Endometrial microvascular endothelial cells (primary cell): ENCODE results near the gene PTPRN2. TPM values are rescaled to one million over a fixed set of nuclear protein-coding genes. Genes with fewer than 3 reads are reported as not detected.

ENCODE experiments used
- in situ Hi-C: cut with HindIII; loops from 2 replicates; pipeline ENCODE4 v1.10.0; 2017; ENCODE audit warnings: low sequenced_read_pairs, low pct_unique_long_range_greater_than_20kb; ENCODE audit errors: inconsistent ontology term
- total RNA-seq: library from RNA; depleted of rRNA; stranded (reverse); fragments of >200 nt; gene quantifications from one replicate; pipeline ENCODE4 v1.2.3, GENCODE V29; 2015; ENCODE audit errors: inconsistent ontology term

PTPRN2 gene
- total RNA-seq, 1 donor from 2014 or later = 13.3 TPM

DNA sequence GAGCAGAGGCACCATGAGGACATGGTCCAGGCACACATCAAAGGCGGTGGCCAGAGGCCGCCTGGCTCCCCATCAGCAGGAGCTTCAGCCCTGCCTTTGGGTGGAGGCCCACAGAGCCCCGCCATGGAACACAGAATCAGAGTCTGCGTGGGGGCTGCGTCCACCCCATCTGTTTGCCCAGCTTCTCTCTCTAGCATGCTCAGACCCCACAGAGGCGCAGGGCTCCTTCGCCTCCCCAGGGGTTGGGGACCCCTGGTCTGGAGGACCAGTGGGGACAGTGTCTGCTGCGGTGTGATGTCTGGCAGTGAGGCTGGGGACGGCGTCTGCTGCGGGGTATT lies 321.9 kb downstream of the PTPRN2 start:
- in situ Hi-C loops = no loop called here

DNA sequence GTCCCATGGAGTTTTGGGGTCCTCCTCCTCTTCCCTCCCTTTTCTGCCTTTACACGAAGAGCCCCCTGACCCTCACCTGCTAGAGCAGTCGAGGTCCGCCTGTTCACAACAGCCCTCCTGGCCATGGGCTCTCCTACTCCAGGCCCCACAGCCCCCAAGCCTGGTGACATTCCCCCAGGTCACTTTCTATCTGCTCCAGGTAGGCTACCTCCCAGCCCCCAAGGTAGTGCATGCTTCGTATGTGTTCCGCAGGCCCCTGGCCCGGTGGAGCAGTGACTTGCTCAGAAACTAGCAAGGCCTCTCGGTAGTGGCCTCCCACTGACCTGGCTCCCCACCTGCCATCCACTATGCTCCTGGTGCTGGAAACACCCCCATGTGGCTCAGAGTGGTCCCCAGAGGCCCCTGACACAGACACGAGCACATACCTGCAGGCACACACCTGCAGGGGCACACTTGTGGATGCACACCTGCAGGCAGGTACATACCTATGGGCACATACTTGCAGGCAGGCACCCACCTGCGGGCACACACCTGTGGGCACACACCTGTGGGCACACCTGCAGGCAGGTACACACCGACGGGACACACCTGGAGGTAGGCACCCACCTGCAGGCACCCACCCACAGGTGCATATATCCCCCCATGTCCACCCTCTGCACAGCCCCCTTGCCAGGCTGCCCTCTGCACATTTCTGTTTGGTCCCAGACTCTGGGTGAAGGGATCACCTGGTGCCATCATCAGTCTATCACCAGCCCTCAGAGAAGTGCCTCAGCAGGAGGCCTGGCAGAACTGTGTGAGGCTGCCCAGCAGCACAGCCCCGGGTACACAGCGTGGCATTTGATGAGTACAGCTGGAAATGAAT lies 322.5 kb downstream of the PTPRN2 start:
- in situ Hi-C loops = no loop called here

DNA sequence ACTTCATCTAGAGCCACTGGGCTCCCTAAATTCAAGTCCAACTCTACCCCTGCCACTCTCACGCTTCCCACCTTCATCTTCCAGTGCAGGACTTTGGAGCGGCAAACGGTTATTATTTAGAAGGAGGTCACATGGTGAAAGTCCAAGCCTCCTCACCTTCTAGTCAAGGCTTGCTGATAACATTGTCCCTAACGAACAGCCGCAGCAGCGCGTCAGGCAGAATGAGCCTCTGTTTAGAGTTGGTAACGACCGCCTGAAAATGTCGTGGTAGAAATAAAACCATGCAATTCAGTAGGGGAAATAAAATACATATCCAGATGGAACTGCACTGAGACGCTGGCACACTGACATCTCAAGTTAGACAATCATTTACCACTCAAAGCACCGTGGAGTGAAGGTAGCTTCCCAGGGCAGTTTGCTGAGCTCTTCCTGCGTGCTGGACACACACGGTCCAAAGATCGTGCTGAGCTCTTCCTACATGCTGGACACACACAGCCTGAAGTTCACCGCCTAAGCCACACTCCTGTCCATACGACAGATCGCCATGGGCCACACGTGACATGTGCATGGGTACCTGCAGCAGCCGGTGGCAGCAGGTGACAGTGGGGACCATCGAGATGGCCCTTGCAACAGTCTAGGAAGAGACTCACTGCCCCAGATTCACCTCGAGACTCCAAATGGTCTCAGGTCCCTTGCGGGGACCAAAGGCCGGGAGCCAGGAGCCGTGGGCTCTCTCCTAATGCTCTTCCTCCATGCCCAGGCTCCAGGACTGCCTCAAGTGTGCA lies 323.5 kb downstream of the PTPRN2 start:
- in situ Hi-C loops = no loop called here

DNA sequence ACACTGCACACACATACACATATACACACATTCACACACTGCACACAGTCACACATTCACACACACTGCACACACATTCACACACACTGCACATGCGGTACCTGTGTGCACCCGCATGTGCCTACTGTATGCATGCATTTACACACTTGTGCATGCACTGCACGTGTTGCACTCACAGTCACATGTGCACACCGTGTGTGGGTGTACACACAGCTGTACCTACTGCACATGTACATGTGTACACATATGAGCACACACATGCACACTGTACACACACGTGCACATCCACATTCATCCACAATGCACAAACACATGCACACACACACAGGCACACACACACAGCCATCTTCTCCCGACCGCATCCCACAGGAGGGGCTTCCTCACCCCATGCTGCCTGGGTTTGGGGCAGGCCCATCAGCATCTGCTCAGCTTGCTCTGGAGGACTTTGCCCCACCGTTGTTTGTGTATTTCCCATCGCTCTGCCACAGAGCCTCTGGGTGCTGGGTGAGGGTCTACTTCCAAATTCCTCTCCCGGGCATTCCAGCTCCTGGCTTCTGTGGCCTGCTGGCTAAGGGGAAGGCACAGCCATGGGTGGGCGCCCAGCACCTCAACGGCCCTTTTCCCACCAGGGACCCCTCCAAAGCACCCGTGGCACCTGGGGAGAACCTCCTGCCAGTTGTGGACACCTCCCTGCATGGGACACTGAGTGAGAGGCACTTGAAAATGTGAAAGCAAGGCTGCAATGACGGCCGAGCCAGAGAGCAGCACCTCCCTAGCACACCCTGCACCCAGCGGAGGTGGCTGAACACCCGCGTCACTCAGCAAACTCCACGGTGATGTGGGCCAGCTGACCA lies 324.3 kb downstream of the PTPRN2 start:
- in situ Hi-C loops = no loop called here

DNA sequence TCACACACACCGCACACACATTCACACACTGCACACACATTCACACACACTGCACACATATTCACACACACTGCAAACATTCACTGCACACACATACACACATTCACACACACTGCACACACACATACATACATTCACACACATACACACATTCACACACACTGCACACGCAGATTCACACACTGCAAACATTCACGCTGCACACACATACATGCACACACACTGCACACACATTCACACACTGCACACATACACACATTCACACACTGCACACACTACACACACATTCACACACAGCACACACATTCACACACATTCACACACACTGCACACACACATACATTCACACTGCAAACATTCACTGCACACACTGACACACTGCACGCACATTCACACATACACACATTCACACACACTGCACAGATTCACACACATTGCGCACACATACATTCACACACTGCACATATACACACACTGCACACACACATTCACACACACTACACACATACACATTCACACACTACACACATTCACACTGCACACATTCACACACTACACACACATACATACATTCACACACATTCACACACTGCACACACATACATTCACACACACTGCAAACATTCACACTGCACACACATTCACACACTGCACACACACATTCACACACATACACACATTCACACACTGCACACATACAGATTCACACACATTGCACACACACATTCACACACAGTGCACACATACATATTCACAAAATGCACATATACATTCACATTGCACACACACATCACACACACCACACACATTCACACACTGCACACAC lies 325.1 kb downstream of the PTPRN2 start:
- in situ Hi-C loops = no loop called here

DNA sequence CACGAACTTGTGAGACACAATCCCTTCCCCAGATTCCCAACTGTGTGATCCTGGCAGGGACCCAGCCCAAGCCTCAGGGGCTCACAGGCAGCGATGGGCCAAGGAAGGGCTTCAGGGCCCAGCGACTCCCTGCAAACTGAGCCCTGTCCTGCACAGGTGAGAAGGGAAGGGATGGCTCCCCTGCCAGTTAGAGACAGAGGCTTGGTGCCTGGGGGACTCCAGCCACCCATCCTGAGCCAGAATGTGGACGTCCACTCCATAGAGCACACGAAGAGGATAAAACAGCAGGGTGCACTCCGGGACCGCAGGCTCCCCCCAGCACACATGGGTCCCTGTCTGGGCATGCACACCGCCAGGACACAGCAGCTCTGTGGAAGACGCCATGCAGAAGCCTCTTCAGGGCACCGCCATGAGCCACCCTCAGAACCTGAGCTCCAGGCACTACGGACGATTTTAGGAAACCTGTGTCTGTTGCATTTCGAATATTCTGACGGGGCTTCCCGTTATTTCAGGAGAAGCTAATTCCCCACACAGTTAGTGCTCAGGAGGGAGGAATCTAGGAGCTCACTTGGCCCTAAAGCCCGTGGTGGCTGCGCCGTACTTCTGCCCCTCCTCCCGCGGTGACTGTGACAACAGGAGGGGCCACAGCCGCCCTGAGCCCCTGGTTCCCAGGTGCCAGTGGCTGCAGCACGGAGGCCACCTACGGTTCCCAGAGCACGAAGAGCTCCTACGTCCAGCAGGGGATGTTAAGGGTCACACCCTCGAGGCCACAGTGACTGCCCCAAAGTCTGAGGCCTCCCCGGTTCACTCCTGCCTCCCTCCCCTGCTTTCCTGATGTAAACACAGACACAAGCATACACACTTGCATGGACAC lies 326.0 kb downstream of the PTPRN2 start:
- in situ Hi-C loops = no loop called here

DNA sequence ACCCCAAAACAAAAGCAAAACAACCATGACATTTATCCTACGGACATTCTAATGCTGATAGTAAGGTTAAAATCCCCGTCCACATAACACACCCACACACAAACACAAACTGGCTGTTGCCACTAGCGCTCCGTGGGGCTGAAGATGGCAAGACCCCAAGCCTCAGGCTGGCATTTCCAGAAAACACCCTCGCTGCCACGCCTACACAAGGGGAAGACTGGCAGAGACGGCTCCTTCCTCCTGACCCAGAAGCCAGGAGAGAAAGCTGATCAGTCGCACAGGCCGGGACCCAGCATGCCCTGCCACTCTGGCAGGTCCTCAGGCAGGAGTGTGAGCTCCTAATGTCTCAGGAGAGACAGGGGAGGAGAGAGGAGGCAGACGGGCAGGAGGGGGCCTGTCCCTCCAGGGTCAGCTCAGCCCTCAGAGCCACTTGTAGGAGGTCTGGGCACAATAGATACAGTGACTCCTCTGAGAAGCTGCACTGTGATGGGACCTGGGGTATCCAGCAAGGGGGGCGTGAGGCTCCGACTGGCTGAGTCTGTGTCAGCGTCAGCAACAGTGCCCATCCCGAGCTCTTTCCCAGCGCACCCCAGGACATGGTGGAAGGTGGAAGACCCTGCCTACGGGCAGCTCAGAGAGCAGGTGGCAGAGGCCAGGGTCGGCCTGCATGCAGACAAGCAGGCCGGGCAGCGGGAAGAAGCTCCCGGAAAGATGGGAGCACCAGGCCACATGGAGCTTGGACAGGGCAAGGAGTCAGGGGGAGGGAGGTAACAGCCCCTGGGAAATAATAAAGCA lies 326.9 kb downstream of the PTPRN2 start:
- in situ Hi-C loops = no loop called here

DNA sequence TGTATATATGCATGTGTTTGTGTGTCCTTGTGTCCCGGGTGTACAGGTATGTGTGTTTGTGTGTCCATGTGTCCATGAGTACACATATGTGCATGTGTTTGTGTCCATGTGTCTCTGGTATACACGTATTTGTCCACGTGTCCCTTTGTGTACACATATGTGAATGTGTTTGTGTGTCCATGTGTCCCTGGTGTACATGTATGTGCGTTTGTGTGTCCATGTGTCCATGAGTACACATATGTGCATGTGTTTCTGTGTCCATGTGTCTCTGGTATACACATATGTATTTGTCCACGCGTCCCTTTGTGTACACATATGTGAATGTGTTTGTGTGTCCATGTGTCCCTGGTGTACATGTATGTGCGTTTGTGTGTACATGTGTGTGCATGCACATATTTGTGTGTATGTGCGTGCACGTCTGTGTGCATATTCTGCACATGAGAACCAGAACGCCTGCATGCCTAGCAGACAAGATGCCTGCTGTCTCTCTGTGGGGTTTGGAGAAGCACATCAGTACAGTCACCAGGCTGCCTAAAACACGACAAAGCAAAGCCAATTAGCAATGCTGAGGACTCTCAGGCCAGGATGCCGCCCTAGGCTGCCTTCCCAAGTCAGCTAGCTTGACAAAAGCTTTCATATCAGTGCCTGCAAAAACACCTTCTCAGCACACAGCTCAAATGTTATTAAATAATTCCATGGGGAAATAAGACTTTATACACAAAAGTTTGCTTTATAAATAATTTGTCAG lies 327.8 kb downstream of the PTPRN2 start:
- in situ Hi-C loops = no loop called here

DNA sequence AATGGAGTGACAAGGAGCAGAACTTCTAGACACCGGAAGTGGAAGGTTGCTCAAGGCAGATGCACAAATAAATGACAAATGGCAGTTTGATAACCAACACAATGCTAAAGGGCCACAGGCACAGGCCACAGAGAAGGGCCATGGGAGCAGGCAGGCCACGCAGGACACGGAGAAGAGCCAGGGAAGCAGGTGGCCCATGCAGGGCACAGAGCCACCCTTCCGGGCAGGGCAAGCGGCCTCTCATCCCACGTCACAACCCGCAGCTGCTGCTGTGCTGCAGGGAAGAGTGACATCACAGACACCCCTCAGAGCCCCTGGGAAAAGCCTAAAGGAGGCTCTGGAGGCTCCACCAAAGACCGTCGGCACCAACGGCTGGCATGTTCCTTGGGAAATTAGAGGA lies 328.5 kb downstream of the PTPRN2 start:
- in situ Hi-C loops = no loop called here

DNA sequence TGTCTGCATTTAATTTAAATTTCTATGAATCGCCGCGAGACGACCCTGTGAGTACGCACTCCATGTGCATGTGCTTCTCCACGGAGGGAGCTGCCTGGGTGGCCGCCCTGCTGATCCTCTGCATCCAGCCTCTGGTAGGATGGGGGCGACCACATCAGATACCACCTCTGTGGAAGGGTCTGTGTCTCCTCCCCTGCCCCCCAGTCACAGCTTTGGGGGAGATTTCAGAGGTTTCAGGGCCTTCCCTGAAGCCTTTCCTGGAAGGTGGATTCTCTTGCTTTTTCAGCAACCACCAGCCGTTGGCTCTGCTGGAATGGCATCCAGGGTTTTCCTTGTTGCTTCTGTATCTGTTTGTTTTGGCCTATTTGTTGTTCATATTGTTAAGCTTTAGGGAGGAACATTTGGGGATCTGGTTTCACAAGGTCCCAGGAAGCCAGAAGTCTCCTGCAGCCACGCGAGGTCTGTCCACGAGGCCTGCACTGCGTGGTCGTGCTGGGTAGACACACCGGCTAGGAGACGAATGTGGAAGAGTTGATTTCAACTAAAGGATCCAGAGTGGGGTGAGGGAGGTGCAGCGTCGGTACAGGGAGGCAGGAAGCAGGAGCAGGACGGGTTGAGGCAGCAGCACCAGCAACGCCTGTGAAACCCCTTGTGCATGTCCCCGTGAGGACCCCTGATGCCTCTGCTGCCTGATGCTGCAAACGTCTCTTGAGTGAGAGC lies 329.1 kb downstream of the PTPRN2 start:
- in situ Hi-C loops = no loop called here

DNA sequence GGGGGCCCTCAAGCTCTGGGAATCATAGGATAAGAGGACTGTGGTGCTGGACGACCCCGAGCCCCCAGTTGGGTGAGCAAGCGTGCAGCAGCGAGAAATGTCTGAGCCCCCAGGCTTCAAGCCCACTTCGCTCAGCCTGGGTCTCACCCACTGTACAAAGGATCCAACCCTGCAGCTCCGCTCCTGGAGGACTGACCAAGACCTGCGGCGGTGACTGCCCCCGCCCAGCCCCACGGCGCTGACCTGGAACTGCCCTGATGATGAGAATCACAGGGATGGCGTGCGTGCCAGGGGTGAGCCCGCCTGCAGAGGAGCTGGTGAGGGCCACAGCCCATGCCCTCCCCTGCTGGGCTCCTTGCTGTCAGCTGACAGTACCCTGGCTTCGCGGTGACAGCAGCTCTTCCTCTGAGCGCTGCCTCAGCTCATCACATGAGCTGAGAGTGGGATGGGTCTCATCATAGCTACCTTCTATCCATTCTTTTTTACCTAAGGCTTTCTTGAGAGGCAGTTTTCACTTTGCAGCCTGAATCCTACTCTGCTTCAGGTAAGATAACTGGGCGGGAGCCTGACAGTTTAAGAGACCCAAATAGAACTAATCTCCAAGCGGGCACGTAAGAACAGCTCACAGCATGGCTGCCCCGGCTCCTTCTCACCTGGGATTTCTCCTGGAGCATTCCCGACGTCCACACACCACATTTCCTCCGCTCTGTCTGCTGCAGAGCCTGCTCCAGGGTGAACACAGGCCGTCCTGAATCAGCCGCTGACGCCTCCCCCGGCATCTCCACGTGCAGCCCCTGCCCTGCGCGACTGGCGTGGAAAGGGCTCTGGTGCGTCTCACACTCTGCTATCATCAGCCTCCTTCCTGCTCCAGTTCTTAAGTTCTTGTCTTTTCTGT lies 329.9 kb downstream of the PTPRN2 start:
- in situ Hi-C loops = no loop called here

DNA sequence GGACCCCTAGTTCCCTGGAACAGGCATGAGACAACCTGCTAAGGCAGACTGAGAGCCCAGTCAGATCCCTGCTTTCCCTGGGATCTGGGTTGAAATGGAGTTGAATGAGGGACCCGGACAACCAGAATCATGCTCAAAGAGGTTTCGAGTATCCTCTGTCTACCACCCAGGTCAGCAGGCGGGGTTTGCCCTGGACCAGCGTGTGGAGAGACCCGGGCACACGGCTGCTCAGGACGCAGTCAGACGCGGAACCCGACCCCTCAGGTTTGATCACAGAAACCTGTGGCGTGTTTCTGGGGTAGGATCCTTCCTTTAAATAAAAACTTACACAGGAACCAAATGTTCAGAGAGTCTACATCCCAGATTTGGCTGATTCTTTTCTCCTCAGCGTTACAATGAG lies 330.6 kb downstream of the PTPRN2 start:
- in situ Hi-C loops = no loop called here

DNA sequence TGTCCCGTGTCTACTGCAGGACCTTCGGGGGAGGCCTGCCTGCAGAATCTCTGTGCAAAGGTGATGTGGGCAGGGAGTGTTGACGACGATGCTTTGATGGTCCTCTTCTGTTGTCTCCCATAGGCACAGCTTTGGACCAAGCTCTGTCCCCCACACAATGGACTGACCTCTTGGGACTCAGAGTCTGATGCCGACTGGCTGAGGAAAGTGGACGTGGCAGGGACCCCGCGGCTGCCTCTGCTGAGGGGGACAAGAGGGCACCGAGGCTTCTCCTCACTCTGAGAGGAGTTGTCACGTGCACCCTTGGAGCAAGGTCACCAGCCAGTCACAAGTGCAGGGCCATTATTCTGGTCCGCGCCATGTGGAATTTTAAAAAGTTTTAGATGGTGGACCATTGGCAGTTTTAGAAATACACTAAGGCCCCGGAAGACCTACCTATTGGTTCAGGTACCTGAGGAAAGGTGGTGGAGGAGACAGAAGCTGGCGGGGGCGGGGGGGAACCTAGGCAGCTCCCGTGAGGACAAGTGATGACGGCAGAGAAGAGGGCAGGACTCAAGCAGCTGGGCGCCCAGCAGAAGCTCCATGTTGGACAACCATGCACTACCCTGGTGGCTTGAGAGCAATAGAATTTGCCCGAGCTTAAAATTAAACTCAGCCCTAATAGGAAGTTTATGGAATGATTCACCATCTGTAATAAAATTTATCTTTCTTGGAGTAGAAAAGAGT lies 331.4 kb downstream of the PTPRN2 start:
- in situ Hi-C loops = no loop called here

DNA sequence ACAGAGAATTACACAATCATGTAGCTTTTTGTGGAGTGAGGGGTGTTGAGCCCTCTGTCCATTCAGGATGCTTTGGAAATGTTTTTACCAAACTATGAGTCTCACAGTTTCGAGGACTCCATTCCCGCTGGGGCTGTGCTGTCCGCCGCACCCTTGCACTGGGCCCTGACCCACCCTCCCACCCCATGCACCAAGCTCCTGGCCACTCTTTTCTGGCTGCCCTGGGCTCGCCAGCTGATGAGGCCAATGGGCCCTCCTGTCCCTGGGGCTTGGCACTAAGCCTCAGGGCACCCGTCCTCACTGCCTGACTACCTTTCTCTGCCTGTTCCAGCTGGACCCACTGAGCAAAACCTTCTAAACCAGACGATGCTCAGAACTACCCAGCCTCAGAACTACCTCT lies 332.1 kb downstream of the PTPRN2 start:
- in situ Hi-C loops = no loop called here
